ENCODE results near the gene DDAH1.

The DDAH1 gene

GRCh38 chr1:85343612-85344255 lies 121.2 kb downstream of the DDAH1 start:
- DNase-seq (ENCODE audit: low read depth, low spot score): no peak
- no peak overlapping the region for H3K4me3 ChIP-seq (ENCODE audit: low read length)

- H3K4me3 ChIP-seq (ENCODE audit: low read length): no peak overlapping the region
- DNase-seq (ENCODE audit: low read depth, low spot score): no peak
These were observed 121.7 kb downstream of the DDAH1 start for GRCh38 chr1:85343213-85343611.

GRCh38 chr1:85342207-85342606 lies 122.8 kb downstream of the DDAH1 start:
- no peak for DNase-seq (ENCODE audit: low read depth, low spot score)
- H3K4me3 ChIP-seq (ENCODE audit: low read length): no peak overlapping the region

GRCh38 chr1:85340427-85340826 lies 124.5 kb downstream of the DDAH1 start:
- no peak overlapping the region for H3K4me3 ChIP-seq (ENCODE audit: low read length)
- no peak for DNase-seq (ENCODE audit: low read depth, low spot score)

GRCh38 chr1:85339656-85340399 lies 125.1 kb downstream of the DDAH1 start:
- DNase-seq (ENCODE audit: low read depth, low spot score): no peak
- no peak overlapping the region for H3K4me3 ChIP-seq (ENCODE audit: low read length)

- H3K4me3 ChIP-seq (ENCODE audit: low read length): no peak overlapping the region
- no peak for DNase-seq (ENCODE audit: low read depth, low spot score)
These were observed 125.9 kb downstream of the DDAH1 start for GRCh38 chr1:85339089-85339488.

GRCh38 chr1:85334962-85335361 lies 130.0 kb downstream of the DDAH1 start:
- DNase-seq (ENCODE audit: low read depth, low spot score): peak; percentile 6
- no peak overlapping the region for H3K4me3 ChIP-seq (ENCODE audit: low read length)

GRCh38 chr1:85333186-85333585 lies 131.8 kb downstream of the DDAH1 start:
- no peak for DNase-seq (ENCODE audit: low read depth, low spot score)
- no peak overlapping the region for H3K4me3 ChIP-seq (ENCODE audit: low read length)

GRCh38 chr1:85332575-85332974 lies 132.4 kb downstream of the DDAH1 start:
- DNase-seq (ENCODE audit: low read depth, low spot score): no peak
- H3K4me3 ChIP-seq (ENCODE audit: low read length): no peak overlapping the region

- no peak for DNase-seq (ENCODE audit: low read depth, low spot score)
- no peak overlapping the region for H3K4me3 ChIP-seq (ENCODE audit: low read length)
These were observed 134.2 kb downstream of the DDAH1 start for GRCh38 chr1:85330711-85331290.

GRCh38 chr1:85330214-85330631 lies 134.7 kb downstream of the DDAH1 start:
- DNase-seq (ENCODE audit: low read depth, low spot score): no peak
- no peak overlapping the region for H3K4me3 ChIP-seq (ENCODE audit: low read length)

GRCh38 chr1:85328713-85329397 lies 136.1 kb downstream of the DDAH1 start:
- DNase-seq (ENCODE audit: low read depth, low spot score): no peak
- H3K4me3 ChIP-seq (ENCODE audit: low read length): no peak overlapping the region

GRCh38 chr1:85327759-85328158 lies 137.2 kb downstream of the DDAH1 start:
- no peak overlapping the region for H3K4me3 ChIP-seq (ENCODE audit: low read length)
- no peak for DNase-seq (ENCODE audit: low read depth, low spot score)

- no peak overlapping the region for H3K4me3 ChIP-seq (ENCODE audit: low read length)
- no peak for DNase-seq (ENCODE audit: low read depth, low spot score)
These were observed 138.1 kb downstream of the DDAH1 start for GRCh38 chr1:85326851-85327250.

GRCh38 chr1:85326336-85326735 lies 138.6 kb downstream of the DDAH1 start:
- H3K4me3 ChIP-seq (ENCODE audit: low read length): no peak overlapping the region
- no peak for DNase-seq (ENCODE audit: low read depth, low spot score)

- no peak overlapping the region for H3K4me3 ChIP-seq (ENCODE audit: low read length)
- DNase-seq (ENCODE audit: low read depth, low spot score): no peak
These were observed 139.0 kb downstream of the DDAH1 start for GRCh38 chr1:85325920-85326319.

- no peak overlapping the region for H3K4me3 ChIP-seq (ENCODE audit: low read length)
- no peak for DNase-seq (ENCODE audit: low read depth, low spot score)
These were observed 141.2 kb downstream of the DDAH1 start for GRCh38 chr1:85323770-85324169.

- no peak for DNase-seq (ENCODE audit: low read depth, low spot score)
- no peak overlapping the region for H3K4me3 ChIP-seq (ENCODE audit: low read length)
These were observed 142.3 kb downstream of the DDAH1 start for GRCh38 chr1:85322655-85323054.

GRCh38 chr1:85321237-85321964 lies 143.6 kb downstream of the DDAH1 start:
- peak; percentile 40 for DNase-seq (ENCODE audit: low read depth, low spot score)
- no peak overlapping the region for H3K4me3 ChIP-seq (ENCODE audit: low read length)
